Activated CD4-positive, alpha-beta memory T cell treated with anti-CD3 and anti-CD28 coated beads, Interleukin-2, amount 10 ng/mL, durations not matched to agents 7 days and 5 days (primary cell): Measurements from ENCODE around the gene TXNDC17. TPM values are rescaled to one million over a fixed set of nuclear protein-coding genes. Genes with fewer than 3 reads are reported as not detected.

Experiments
- CTCF ChIA-PET: fragments of 350-600 bp; sonication (Branson Sonifier 250); formaldehyde crosslinking; loops from one replicate; lab custom pipeline; 2021; ENCODE audit warnings: antibody characterized with exemption, inconsistent platforms; lab: Charles Lee
- POLR2A ChIA-PET: fragments of 350-600 bp; sonication (Branson Sonifier 250); formaldehyde crosslinking; loops from one replicate; lab custom pipeline; 2021; ENCODE audit warnings: antibody characterized with exemption; lab: Charles Lee
- DNase-seq: peaks from one replicate; pipeline ENCODE4 v3.0.0-alpha.2; 2020
- H3K27ac Mint-ChIP-seq: one replicate; pipeline ENCODE4 v1.8.0; 2021; ENCODE audit warnings: mild to moderate bottlenecking, mixed read lengths
- H3K27me3 Mint-ChIP-seq: one replicate; pipeline ENCODE4 v1.8.0; 2021; ENCODE audit warnings: mixed read lengths
- H3K36me3 Mint-ChIP-seq: one replicate; pipeline ENCODE4 v1.8.0; 2021; ENCODE audit warnings: low read depth, mixed read lengths
- H3K4me1 Mint-ChIP-seq: one replicate; pipeline ENCODE4 v1.8.0; 2021; ENCODE audit warnings: mixed read lengths
- H3K4me3 Mint-ChIP-seq: one replicate; pipeline ENCODE4 v1.8.0; 2021; ENCODE audit warnings: mild to moderate bottlenecking, mixed read lengths
- H3K9me3 Mint-ChIP-seq: one replicate; pipeline ENCODE4 v1.8.0; 2021; ENCODE audit warnings: mixed read lengths
- total RNA-seq, 2 experiments: library from RNA; stranded (reverse); gene quantifications; one replicate each; pipeline ENCODE4 v1.2.3, GENCODE V29; 2021

The TXNDC17 gene
- total RNA-seq, 2 experiments from 2014 or later = 70.6 to 71.1 TPM

DNA sequence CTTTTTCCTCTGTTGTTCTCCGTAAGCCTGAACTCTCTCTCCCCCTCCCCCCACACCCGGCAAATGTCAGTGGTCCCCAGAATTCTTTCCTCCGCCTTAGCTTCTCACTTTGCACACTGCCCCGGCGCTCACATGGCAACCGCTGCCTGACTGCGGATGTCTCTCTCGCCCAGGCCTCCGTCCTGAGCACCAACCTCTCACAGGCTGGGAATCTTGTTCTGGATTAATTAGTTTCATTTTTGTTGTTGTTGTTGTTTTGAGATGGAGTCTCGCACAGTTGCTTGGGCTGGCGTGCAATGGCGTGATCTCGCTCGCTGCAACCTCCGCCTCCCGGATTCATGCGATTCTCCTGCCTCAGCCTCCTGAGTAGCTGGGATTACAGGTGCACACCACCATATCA is 27.4 kb downstream of the TXNDC17 start:
- DNase-seq = no peak
- ChIA-PET CTCF (interaction anchor here (1.5 kb wide), 1 partner anchor 11 kb away, joined by 3 read pairs; no protein-coding TSS in a partner anchor), POLR2A (no interaction called here)
- Mint-ChIP-seq H3K4me1 (peaks cover 4% of the 10 kb centered on the region), H3K27me3 (no peaks in the 10 kb centered on the region), H3K36me3 (no peaks in the 10 kb centered on the region), H3K4me3 (no peak overlapping the region), H3K9me3 (no peaks in the 10 kb centered on the region), H3K27ac (no peak overlapping the region)

DNA sequence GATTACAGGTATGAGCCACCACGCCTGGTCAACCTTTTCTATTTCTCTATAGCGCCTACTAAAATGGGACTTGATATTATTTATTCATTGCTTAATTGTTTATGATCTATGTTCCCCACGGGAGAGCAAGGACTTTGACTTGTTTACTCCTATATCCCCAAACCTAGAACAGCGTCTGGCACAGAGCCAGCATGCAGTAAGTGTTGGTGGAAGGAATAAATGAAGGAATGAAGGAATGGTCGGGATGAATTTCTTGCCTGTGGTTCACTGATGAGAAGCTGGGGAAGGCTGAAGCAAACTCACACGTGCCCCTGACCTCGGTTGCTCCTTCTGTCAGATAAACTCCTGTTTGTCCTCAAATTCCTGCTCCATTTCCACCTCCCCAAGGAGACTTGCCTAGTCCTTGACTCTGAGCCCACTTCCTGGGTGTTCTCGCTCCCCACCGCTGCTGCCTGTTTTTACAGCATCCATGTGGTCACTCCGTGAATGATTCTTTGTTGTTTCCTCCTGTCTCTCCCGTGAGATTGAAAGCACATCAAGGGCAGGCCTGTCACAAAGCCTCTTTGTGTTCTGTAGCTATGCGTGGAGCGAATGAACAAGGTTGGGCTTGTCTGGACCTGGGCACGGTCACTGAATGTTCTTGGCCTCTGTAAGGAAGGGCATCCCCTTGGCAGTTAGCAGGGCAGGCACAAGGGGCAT is 28.0 kb downstream of the TXNDC17 start:
- H3K9me3 Mint-ChIP-seq = no peaks in the 10 kb centered on the region
- CTCF ChIA-PET = interaction anchor here (0.9 to 1.6 kb wide), 3 partner anchors 11 to 175 kb away, joined by 3 to 4 read pairs (median 3); partner anchors contain the start of gene SLC13A5

DNA sequence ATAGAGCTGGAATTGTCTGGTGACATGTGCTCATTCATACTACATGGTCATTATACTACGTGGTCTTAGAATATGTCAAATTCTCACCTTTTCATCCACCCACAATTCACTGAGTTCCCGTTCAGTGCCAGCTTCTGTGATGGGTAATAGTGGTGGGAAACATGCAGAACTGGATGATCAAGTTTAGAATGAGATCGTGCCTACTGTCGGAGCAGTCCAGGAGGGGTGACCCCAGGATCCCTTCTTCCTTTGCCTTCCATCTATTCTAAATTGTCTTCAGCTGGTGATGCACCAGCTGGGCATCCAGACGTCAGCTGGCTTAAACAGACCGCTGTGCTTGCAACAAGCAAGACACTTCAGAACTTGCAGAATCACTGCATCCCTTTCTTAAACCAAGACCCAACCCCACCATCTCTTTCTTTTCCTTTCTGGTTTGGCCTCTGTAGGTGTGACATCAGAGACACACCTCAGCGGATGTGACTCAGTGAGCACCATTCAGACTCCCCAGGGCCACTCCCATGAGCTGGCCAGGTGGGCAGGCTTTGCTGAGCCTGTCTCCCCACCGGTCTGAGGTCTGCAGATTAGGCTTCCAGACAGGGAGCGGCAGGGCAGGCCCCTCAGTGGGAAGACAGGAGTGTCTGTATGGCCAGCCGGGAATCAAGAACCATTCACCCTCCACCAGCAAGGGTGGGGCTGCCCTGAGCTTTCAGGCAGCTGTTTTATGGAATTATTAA is 28.8 kb downstream of the TXNDC17 start:
- H3K27me3 Mint-ChIP-seq = no peaks in the 10 kb centered on the region
- H3K36me3 Mint-ChIP-seq = no peaks in the 10 kb centered on the region
- DNase-seq = no peak
- H3K4me3 Mint-ChIP-seq = no peak overlapping the region
- no peak overlapping the region for H3K27ac Mint-ChIP-seq
- ChIA-PET CTCF (interaction anchor here (0.6 to 1.6 kb wide), 5 partner anchors 12 to 182 kb away, joined by 3 to 4 read pairs (median 3); partner anchors contain the start of gene SLC13A5), POLR2A (no interaction called here)
- H3K9me3 Mint-ChIP-seq = no peaks in the 10 kb centered on the region
- peaks cover 4% of the 10 kb centered on the region for H3K4me1 Mint-ChIP-seq

More for the DNA sequence above, 28.0 kb downstream of the TXNDC17 start:
- POLR2A ChIA-PET = no interaction called here
- Mint-ChIP-seq H3K4me1 (peaks cover 4% of the 10 kb centered on the region), H3K4me3 (no peak overlapping the region), H3K27me3 (no peaks in the 10 kb centered on the region), H3K36me3 (no peaks in the 10 kb centered on the region), H3K27ac (no peak overlapping the region)
- no peak for DNase-seq

DNA sequence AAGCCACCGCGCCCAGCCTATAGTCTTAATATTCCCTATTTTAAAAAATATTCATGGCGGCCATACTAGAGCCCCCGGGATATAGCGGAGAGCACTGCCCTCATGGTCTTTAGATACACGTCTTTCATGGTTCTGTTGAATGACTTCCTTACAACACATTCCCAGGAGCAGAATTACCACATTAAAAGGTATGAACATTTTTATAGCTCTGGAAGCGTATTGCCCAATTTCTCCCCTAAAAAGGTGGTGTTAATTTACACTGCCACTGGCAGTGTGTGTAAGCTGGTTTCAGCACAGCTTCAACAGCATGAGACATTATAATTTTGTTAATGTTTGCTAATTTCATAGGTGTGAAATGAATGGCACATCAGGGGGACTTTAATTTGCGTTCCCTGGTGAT is 29.7 kb downstream of the TXNDC17 start:
- Mint-ChIP-seq H3K9me3 (no peaks in the 10 kb centered on the region), H3K27me3 (no peaks in the 10 kb centered on the region), H3K36me3 (no peaks in the 10 kb centered on the region), H3K4me1 (peaks cover 4% of the 10 kb centered on the region), H3K27ac (no peak overlapping the region), H3K4me3 (no peak overlapping the region)
- ChIA-PET POLR2A (no interaction called here), CTCF (interaction anchor here (0.7 to 1.6 kb wide), 2 partner anchors 42 to 181 kb away, joined by 3 to 4 read pairs; partner anchors contain the start of gene SLC13A5)
- DNase-seq = no peak

DNA sequence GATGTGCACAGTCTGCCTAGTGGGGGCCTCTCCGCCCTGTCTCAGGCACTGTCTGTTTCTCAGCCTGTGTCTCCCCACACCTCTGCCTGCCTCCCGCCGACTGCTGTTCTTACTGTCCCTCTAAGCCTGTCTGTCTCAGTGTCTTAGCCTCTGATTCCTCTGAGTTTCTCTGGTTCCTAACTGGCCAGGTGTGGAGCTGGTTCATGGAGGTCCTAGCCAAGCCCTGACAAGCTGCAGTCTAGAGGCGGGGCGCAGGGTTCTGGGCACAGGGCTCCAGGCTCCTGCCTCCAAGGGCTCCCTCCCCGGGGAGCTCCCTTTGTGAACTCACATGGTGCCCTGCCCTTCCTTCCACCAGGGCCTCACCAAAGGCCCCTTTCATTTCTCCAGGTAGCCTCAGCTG is 30.1 kb downstream of the TXNDC17 start:
- no peak overlapping the region for H3K27ac Mint-ChIP-seq
- ChIA-PET CTCF (no interaction called here), POLR2A (no interaction called here)

DNA sequence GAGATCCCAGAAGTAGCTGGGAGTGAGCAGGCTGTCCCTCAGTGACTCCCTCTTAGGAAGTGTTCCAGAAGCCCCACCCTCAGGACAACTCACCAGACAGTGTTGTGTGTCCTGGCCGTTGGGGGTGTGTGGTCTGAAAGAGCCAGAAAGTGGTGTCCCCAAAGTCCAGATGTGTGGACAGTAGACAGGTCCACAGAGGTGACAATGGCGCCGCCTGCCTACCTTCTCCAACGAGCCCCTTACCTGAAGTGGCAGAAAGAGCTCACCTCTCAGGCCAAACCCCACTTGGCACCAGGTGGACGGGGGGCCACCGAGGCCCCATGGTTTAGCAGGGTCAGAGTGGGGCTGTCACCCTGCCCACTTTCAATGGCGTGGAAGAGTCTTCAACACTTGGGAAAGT is 30.6 kb downstream of the TXNDC17 start:
- no peak overlapping the region for H3K27ac Mint-ChIP-seq
- CTCF ChIA-PET = no interaction called here
- no peaks in the 10 kb centered on the region for H3K9me3 Mint-ChIP-seq

More for the DNA sequence above, 30.1 kb downstream of the TXNDC17 start:
- DNase-seq = no peak
- Mint-ChIP-seq H3K36me3 (no peaks in the 10 kb centered on the region), H3K4me3 (no peak overlapping the region), H3K4me1 (peaks cover 4% of the 10 kb centered on the region), H3K9me3 (no peaks in the 10 kb centered on the region), H3K27me3 (no peaks in the 10 kb centered on the region)

DNA sequence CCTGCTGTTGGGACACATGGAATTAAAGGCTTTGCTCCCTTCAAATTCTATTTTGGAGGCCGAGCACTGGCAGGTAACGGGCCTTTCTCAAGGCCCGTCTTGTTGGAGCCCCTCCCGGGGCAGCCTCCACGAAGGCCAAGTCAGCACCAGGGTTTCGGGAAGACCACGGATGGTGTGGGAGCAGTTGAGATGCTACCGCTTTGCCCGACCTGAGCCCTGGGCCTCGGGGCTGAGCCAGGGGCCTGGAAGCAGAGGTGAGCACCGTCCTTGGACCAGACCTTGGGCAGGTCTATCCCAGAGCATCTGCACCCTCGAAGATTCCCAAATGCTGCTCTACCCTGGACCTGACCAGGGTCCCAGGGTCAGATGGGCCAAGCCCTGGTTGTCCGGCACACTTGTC is 33.7 kb downstream of the TXNDC17 start:
- ChIA-PET POLR2A (no interaction called here), CTCF (no interaction called here)
- H3K4me1 Mint-ChIP-seq = peaks cover 10% of the 10 kb centered on the region
- no peaks in the 10 kb centered on the region for H3K9me3 Mint-ChIP-seq
- DNase-seq = no peak
- no peak overlapping the region for H3K4me3 Mint-ChIP-seq
- no peak overlapping the region for H3K27ac Mint-ChIP-seq
- H3K27me3 Mint-ChIP-seq = peaks cover 15% of the 10 kb centered on the region
- no peaks in the 10 kb centered on the region for H3K36me3 Mint-ChIP-seq

More for the DNA sequence above, 30.6 kb downstream of the TXNDC17 start:
- Mint-ChIP-seq H3K4me1 (peaks cover 4% of the 10 kb centered on the region), H3K27me3 (no peaks in the 10 kb centered on the region), H3K36me3 (no peaks in the 10 kb centered on the region), H3K4me3 (no peak overlapping the region)
- DNase-seq = no peak
- POLR2A ChIA-PET = no interaction called here

DNA sequence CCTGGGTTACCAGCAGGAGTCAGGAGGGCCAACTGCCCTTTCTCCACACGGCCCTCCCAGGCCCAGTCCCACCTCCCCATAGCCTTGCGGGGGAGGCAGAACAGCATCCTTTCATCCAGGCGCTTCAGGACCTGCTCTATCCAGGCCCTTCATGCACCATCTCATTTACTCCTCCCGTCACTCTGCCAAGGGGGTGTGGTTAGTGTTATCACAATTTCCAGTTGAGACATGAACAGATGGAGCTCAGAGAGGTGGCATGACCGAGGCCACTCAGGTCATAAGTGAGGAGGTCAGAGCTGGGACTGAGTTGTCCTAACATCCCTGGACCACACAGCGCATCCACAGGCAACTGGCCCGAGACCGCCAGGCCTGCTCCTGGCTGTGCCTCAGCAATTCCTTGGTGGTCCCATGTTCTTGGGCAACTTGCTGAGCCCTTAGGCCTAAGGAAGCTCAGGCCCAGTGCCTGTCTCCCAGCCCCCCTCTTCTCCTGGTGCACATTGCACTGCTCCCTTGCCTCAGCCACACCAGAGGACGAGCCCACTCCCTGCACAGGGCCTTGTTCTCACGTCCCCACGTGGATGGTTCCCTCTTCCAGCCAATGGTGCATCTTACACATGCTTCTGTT is 34.5 kb downstream of the TXNDC17 start:
- peaks cover 19% of the 10 kb centered on the region for H3K27me3 Mint-ChIP-seq
- no peaks in the 10 kb centered on the region for H3K9me3 Mint-ChIP-seq
- no peak for DNase-seq
- H3K4me3 Mint-ChIP-seq = no peak overlapping the region
- no peaks in the 10 kb centered on the region for H3K36me3 Mint-ChIP-seq
- no peak overlapping the region for H3K27ac Mint-ChIP-seq
- peaks cover 7% of the 10 kb centered on the region for H3K4me1 Mint-ChIP-seq
- ChIA-PET CTCF (no interaction called here), POLR2A (interaction anchor here (0.6 kb wide), 1 partner anchor 200 kb away, joined by 3 read pairs; no protein-coding TSS in a partner anchor)

DNA sequence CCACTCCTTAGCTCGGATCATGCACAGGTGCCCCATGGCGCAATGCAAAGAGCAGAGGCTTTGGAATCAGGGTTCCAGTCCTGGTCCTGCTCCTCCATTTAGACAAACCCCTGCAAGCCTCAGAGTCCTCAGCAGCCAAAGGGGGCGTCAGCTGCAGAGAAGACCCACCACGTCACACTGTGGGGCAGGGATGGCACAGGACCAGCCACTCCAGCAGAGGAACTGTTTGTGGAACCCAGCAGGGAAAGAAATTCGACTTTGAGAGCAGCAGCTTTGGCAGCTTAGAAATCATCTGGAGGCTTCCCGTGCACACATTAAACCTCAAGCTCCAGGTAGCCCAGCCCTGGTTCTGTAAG is 35.9 kb downstream of the TXNDC17 start:
- Mint-ChIP-seq H3K36me3 (no peaks in the 10 kb centered on the region), H3K9me3 (no peaks in the 10 kb centered on the region), H3K27me3 (peaks cover 26% of the 10 kb centered on the region), H3K4me3 (no peak overlapping the region), H3K27ac (no peak overlapping the region), H3K4me1 (peaks cover 7% of the 10 kb centered on the region)
- POLR2A ChIA-PET = no interaction called here
- DNase-seq = no peak
- CTCF ChIA-PET = interaction anchor here (2.1 kb wide), 1 partner anchor 10 kb away, joined by 6 read pairs; no protein-coding TSS in a partner anchor

DNA sequence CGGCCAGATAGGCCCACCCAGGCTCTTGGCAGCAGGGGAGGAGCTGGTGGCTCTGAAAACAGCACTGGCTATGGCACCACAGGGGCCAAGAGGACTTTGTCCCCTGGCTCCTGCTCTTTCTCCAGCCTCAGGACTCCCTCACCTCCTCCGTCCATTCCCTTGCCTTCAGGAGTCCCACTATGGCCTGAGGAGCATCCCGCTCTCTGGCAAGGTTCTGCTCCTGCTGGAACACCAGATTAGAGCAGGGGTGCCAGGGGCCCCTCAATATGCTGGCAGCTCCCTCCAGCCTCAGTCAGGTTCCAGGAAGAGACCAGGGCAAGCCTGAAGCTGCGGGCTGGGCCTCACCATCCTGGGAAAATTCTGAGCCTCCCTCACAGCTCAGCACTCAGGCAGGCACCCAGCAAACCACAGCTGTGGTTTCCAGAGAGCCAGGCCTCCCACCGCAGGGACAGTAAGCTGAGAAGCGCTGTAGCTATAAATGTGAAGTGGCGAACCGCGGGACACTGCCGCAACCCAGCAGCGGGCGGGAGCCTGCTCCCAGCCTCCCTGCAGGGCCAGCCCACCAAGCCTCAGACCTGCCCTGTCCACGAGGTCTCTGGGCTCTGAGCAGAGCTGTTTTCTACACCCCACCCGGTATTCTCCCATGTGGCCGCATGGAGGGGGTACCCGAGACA is 36.4 kb downstream of the TXNDC17 start:
- no peaks in the 10 kb centered on the region for H3K9me3 Mint-ChIP-seq
- no peaks in the 10 kb centered on the region for H3K36me3 Mint-ChIP-seq
- H3K27ac Mint-ChIP-seq = no peak overlapping the region
- ChIA-PET POLR2A (interaction anchor here (0.6 kb wide), 1 partner anchor 35 kb away, joined by 3 read pairs; no protein-coding TSS in a partner anchor), CTCF (interaction anchor here (2.1 kb wide), 1 partner anchor 10 kb away, joined by 6 read pairs; no protein-coding TSS in a partner anchor)
- peaks cover 7% of the 10 kb centered on the region for H3K4me1 Mint-ChIP-seq
- peaks cover 31% of the 10 kb centered on the region for H3K27me3 Mint-ChIP-seq
- peak; percentile 40 for DNase-seq
- H3K4me3 Mint-ChIP-seq = no peak overlapping the region

DNA sequence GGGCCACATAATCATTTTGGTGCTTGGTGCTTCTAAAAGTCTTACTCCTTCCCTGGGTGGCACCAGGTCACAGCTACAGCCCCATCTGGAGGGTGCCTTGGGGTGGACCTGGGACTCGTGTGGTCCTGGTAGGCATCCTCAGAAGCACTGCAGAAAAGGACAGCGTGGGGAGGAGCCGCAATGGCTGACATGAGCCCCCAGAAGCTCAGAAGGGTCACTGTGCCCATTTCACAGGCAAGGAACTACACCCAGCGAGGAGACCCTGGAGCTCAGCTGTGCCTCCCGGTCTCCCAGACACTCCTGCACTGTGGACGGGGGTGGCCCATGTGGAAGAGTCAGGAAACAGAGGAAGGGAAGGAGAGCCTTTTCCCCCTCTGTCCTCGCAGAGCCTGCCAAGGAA is 37.1 kb downstream of the TXNDC17 start:
- no peak for DNase-seq
- peaks cover 7% of the 10 kb centered on the region for H3K4me1 Mint-ChIP-seq
- H3K36me3 Mint-ChIP-seq = no peaks in the 10 kb centered on the region
- no peaks in the 10 kb centered on the region for H3K9me3 Mint-ChIP-seq
- H3K4me3 Mint-ChIP-seq = no peak overlapping the region
- H3K27me3 Mint-ChIP-seq = peaks cover 34% of the 10 kb centered on the region
- CTCF ChIA-PET = interaction anchor here (2.1 kb wide), 1 partner anchor 11 kb away, joined by 6 read pairs; no protein-coding TSS in a partner anchor
- POLR2A ChIA-PET = interaction anchor here (0.6 kb wide), 1 partner anchor 36 kb away, joined by 3 read pairs; no protein-coding TSS in a partner anchor
- no peak overlapping the region for H3K27ac Mint-ChIP-seq

DNA sequence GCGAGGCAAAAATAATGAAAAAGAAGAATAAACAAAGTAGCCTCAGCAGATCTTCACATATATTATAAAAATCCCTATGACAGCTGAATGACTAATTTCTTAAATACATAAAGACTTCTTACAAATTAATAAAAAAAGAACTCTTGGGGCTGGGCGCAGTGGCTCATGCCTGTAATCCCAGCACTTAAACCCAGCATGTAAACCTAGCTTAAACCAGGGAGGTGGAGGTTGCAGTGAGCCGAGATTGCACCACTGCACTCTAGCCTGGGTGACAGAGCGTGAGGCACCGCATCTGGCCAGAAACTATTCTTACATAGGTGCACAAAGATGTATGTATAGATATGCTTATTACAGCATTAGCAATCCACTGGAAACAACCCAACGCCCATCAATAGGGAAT is 38.4 kb downstream of the TXNDC17 start:
- H3K27ac Mint-ChIP-seq = no peak overlapping the region
- ChIA-PET CTCF (no interaction called here), POLR2A (no interaction called here)
- H3K36me3 Mint-ChIP-seq = no peaks in the 10 kb centered on the region
- peaks cover 34% of the 10 kb centered on the region for H3K27me3 Mint-ChIP-seq
- DNase-seq = no peak
- no peaks in the 10 kb centered on the region for H3K9me3 Mint-ChIP-seq
- H3K4me1 Mint-ChIP-seq = peaks cover 7% of the 10 kb centered on the region
- no peak overlapping the region for H3K4me3 Mint-ChIP-seq
